H9 (cell line): Measurements from ENCODE around the gene POLL. TPM values are rescaled to one million over a fixed set of nuclear protein-coding genes. Genes with fewer than 3 reads are reported as not detected.
A peak's percentile ranks its signal among the peaks of the same experiment; 100 is the strongest.

Experiments used
- DNase-seq: peaks from one replicate; pipeline ENCODE4 v3.0.0-alpha.2; 2017
- H2AFZ ChIP-seq: one replicate; pipeline ENCODE4 v1.6.1; 2013; ENCODE audit warnings: mild to moderate bottlenecking, low read length, control low read depth, moderate library complexity
- H2AK5ac ChIP-seq: 2 replicates; pipeline ENCODE4 v1.6.1; 2013; ENCODE audit warnings: low read length, control low read depth, mixed read lengths; ENCODE audit not compliant: insufficient read length
- H2BK120ac ChIP-seq: one replicate; pipeline ENCODE4 v1.6.1; 2013; ENCODE audit warnings: low read depth, mild to moderate bottlenecking, low read length, control low read depth, inconsistent platforms; ENCODE audit not compliant: poor library complexity, severe bottlenecking
- H2BK12ac ChIP-seq: 2 replicates; pipeline ENCODE4 v1.6.1; 2013; ENCODE audit warnings: low read length, control low read depth, mixed read lengths, low read depth; ENCODE audit not compliant: insufficient read length
- H2BK15ac ChIP-seq: 2 replicates; pipeline ENCODE4 v1.6.1; 2013; ENCODE audit warnings: low read depth, low read length, control low read depth
- H2BK20ac ChIP-seq: one replicate; pipeline ENCODE4 v1.6.1; 2013; ENCODE audit warnings: low read depth, mild to moderate bottlenecking, low read length, control low read depth, inconsistent platforms; ENCODE audit not compliant: poor library complexity, severe bottlenecking
- H2BK5ac ChIP-seq: 2 replicates; pipeline ENCODE4 v1.6.1; 2013; ENCODE audit warnings: low read length, control low read depth, mixed read lengths; ENCODE audit not compliant: insufficient read length
- H3K14ac ChIP-seq: 2 replicates; pipeline ENCODE4 v1.6.1; 2013; ENCODE audit warnings: low read length, control low read depth; ENCODE audit not compliant: insufficient read depth
- H3K18ac ChIP-seq: 2 replicates; pipeline ENCODE4 v1.6.1; 2013; ENCODE audit warnings: low read depth, mild to moderate bottlenecking, mixed read lengths, low read length, control low read depth; ENCODE audit not compliant: insufficient read length
- H3K23ac ChIP-seq: 2 replicates; pipeline ENCODE4 v1.6.1; 2013; ENCODE audit warnings: low read length, control low read depth, mixed read lengths, low read depth; ENCODE audit not compliant: insufficient read length
- H3K23me2 ChIP-seq: 2 replicates; pipeline ENCODE4 v1.6.1; 2013; ENCODE audit warnings: low read depth, mild to moderate bottlenecking, mixed read lengths, low read length, control low read depth; ENCODE audit not compliant: insufficient read length, poor library complexity, severe bottlenecking
- H3K27ac ChIP-seq: 2 replicates; pipeline ENCODE4 v1.5.1; 2013; ENCODE audit warnings: low read length, control low read depth, mixed read lengths, low read depth; ENCODE audit not compliant: insufficient read length
- H3K27me3 ChIP-seq: 2 replicates; pipeline ENCODE4 v1.6.1; 2013; ENCODE audit warnings: low read length, control low read depth, inconsistent platforms; ENCODE audit not compliant: insufficient read depth
- H3K4ac ChIP-seq: 2 replicates; pipeline ENCODE4 v1.6.1; 2013; ENCODE audit warnings: low read depth, mild to moderate bottlenecking, control low read depth, inconsistent platforms, low read length, moderate library complexity
- H3K4me1 ChIP-seq: 2 replicates; pipeline ENCODE4 v1.6.1; 2013; ENCODE audit warnings: low read length, control low read depth, inconsistent platforms; ENCODE audit not compliant: insufficient read depth
- H3K4me2 ChIP-seq: 2 replicates; pipeline ENCODE4 v1.6.1; 2013; ENCODE audit warnings: low read length, control low read depth, mixed read lengths; ENCODE audit not compliant: insufficient read length, insufficient read depth
- H3K56ac ChIP-seq: 2 replicates; pipeline ENCODE4 v1.6.1; 2013; ENCODE audit warnings: low read depth, mild to moderate bottlenecking, mixed read lengths, low read length, control low read depth; ENCODE audit not compliant: insufficient read length
- H3K79me1 ChIP-seq: 2 replicates; pipeline ENCODE4 v1.6.1; 2013; ENCODE audit warnings: low read depth, mild to moderate bottlenecking, moderate library complexity, low read length, control low read depth, inconsistent platforms; ENCODE audit not compliant: insufficient read depth, poor library complexity, severe bottlenecking
- H3K79me2 ChIP-seq: 2 replicates; pipeline ENCODE4 v1.6.1; 2013; ENCODE audit warnings: low read length, control low read depth, inconsistent platforms; ENCODE audit not compliant: insufficient read depth
- H3K9ac ChIP-seq: 2 replicates; pipeline ENCODE4 v1.6.1; 2013; ENCODE audit warnings: low read length, control low read depth, mixed read lengths; ENCODE audit not compliant: insufficient read length; ENCODE audit errors: extremely low read depth
- H3K9me3 ChIP-seq: one replicate; pipeline ENCODE4 v1.6.1; 2013; ENCODE audit warnings: low read depth, low read length, inconsistent platforms; ENCODE audit not compliant: control insufficient read depth
- H3T11ph ChIP-seq: one replicate; pipeline ENCODE4 v1.6.1; 2013; ENCODE audit warnings: mild to moderate bottlenecking, low read length, control low read depth, inconsistent platforms
- H4K20me1 ChIP-seq: one replicate; pipeline ENCODE4 v1.6.1; 2013; ENCODE audit not compliant: control insufficient read depth, insufficient read length, insufficient read depth
- H4K5ac ChIP-seq: 2 replicates; pipeline ENCODE4 v1.6.1; 2013; ENCODE audit warnings: low read depth, mild to moderate bottlenecking, mixed read lengths, low read length, control low read depth; ENCODE audit not compliant: insufficient read length
- H4K8ac ChIP-seq: replicated peaks from 2 replicates; pipeline ENCODE4 v1.6.1; 2013; ENCODE audit warnings: low read length, control low read depth, mixed read lengths, low read depth; ENCODE audit not compliant: insufficient read length
- H4K91ac ChIP-seq: 2 replicates; pipeline ENCODE4 v1.6.1; 2013; ENCODE audit warnings: low read depth, mild to moderate bottlenecking, moderate library complexity, mixed read lengths, low read length, control low read depth; ENCODE audit not compliant: insufficient read length
- H3K27ac Mint-ChIP-seq, 3 experiments: 2 replicates in 2 of 3; 3 replicates in 1 of 3; pipeline ENCODE4 v1.8.0; 2020 to 2021; ENCODE audit warnings: mixed read lengths in 3 of 3, mild to moderate bottlenecking in 1 of 3, moderate library complexity in 1 of 3
- H3K27me3 Mint-ChIP-seq: 2 replicates; pipeline ENCODE4 v1.8.0; 2021; ENCODE audit warnings: low read depth, mild to moderate bottlenecking, moderate library complexity, mixed read lengths
- H3K36me3 Mint-ChIP-seq, 3 experiments: 2 replicates in 2 of 3; 3 replicates in 1 of 3; pipeline ENCODE4 v1.8.0; 2020 to 2021; ENCODE audit warnings: low read depth in 3 of 3, mixed read lengths in 3 of 3; ENCODE audit not compliant: insufficient read depth in 1 of 3
- H3K4me1 Mint-ChIP-seq, 2 experiments: 2 replicates each; pipeline ENCODE4 v1.8.0; 2020; ENCODE audit warnings: mixed read lengths in 2 of 2
- H3K4me3 Mint-ChIP-seq, 2 experiments: 2 replicates in 1 of 2; 3 replicates in 1 of 2; pipeline ENCODE4 v1.8.0; 2020 to 2021; ENCODE audit warnings: mild to moderate bottlenecking in 2 of 2, mixed read lengths in 2 of 2, moderate library complexity in 1 of 2
- H3K9me3 Mint-ChIP-seq, 2 experiments: 2 replicates in 1 of 2; 3 replicates in 1 of 2; pipeline ENCODE4 v1.8.0; 2020; ENCODE audit warnings: mild to moderate bottlenecking in 2 of 2, mixed read lengths in 2 of 2, moderate library complexity in 1 of 2
- CTCF ChIP-seq: fragments of 200-600 bp; sonication (generic); conservative IDR thresholded peaks from 3 replicates; pipeline ENCODE4 v1.8.0; 2021; ENCODE audit warnings: antibody characterized with exemption, mild to moderate bottlenecking
- WGBS: extraction: QIAGEN DNeasy Blood & Tissue Kit; methylation state at CpG from one replicate; pipeline ENCODE4 v1.1.7; 2013; ENCODE audit warnings: missing lambda C conversion rate, low lambda C conversion rate, mixed read lengths; ENCODE audit not compliant: insufficient read length; ENCODE audit errors: extremely low coverage; 5-methylcytosine and 5-hydroxymethylcytosine counted together
- microRNA-seq: library from miRNA; unstranded; fragments of <30 nt; microRNA quantifications from one replicate; pipeline ENCODE4, GENCODE V29; 2020; ENCODE audit warnings: borderline microRNAs expressed
- total RNA-seq: library from RNA; stranded (reverse); gene quantifications from 2 replicates; pipeline ENCODE4 v1.2.1, GENCODE V29; 2021

POLL gene
- total RNA-seq, 1 experiment from 2014 or later = 30.8 TPM

GRCh38 chr10:101529207-101529606 is 58.9 kb downstream of the POLL start:
- Histone ChIP-seq H3K14ac (no peak overlapping the region), H3K9me3 (no peaks in the 10 kb centered on the region), H2BK120ac (no peak overlapping the region), H3K4ac (no peak overlapping the region), H4K5ac (no peak overlapping the region), H3K18ac (no peak overlapping the region), H2BK15ac (no peak overlapping the region), H2AK5ac (no peak overlapping the region), H3K4me2 (no peak overlapping the region), H3K27ac (no peak overlapping the region), H4K8ac (no peak overlapping the region), H3K56ac (no peak overlapping the region), H3K79me1 (no peaks in the 10 kb centered on the region), H4K91ac (no peak overlapping the region), H3K27me3 (no peaks in the 10 kb centered on the region), H4K20me1 (no peaks in the 10 kb centered on the region), H3T11ph (no peak overlapping the region), H3K4me1 (no peaks in the 10 kb centered on the region; the same call in 1 of the 2 replicates), H3K79me2 (no peaks in the 10 kb centered on the region), H3K9ac (no peak overlapping the region), H2BK5ac (no peak overlapping the region), H3K23ac (no peak overlapping the region), H3K23me2 (no peaks in the 10 kb centered on the region), H2BK12ac (no peak overlapping the region), H2BK20ac (no peak overlapping the region), H2AFZ (no peak overlapping the region)
- H3K27ac Mint-ChIP-seq = peak overlapping the region in 2 of 3 experiments; percentile 53 to 87; a peak in 3 of 7 replicates
- no peaks in the 10 kb centered on the region for H3K9me3 Mint-ChIP-seq
- peaks cover 25 to 27% of the 10 kb centered on the region in 2 experiments for H3K4me1 Mint-ChIP-seq
- TF ChIP-seq CTCF = no peak
- H3K36me3 Mint-ChIP-seq = peaks cover 0 to 5% (median 0%) of the 10 kb centered on the region in 3 experiments; a peak in 1 of 7 replicates
- DNase-seq = no peak
- no peaks in the 10 kb centered on the region for H3K27me3 Mint-ChIP-seq
- no CpG with 5 or more reads among the region's 1 CpG for WGBS
- H3K4me3 Mint-ChIP-seq = no peak overlapping the region

Small RNA genes lying within 50 kb of the gene (microRNA-seq; reads per million reads assigned to microRNA genes)
- not detected for gene MIR3158-1
- not detected for gene MIR3158-2

Other genes starting within 250 kb of the POLL start
- gene BTRC, start 234.1 kb downstream of the POLL start, total RNA-seq = 20.9 and 24.2 TPM in 2 replicates
- 20.7 and 21.8 TPM in 2 replicates for gene DPCD, start 64 bp upstream of the POLL start, total RNA-seq
- gene FBXW4, start 106.9 kb upstream of the POLL start, total RNA-seq = 40.6 and 41.6 TPM in 2 replicates
- 14.3 and 20.2 TPM in 2 replicates for gene FGF8, start 187.9 kb upstream of the POLL start, total RNA-seq
- 133 and 139 TPM in 2 replicates for gene NPM3, start 195.2 kb upstream of the POLL start, total RNA-seq
- 120 and 125 TPM in 2 replicates for gene OGA, start 230.2 kb upstream of the POLL start, total RNA-seq